GM12873 (cell line): Measurements from ENCODE around the gene ST3GAL4.

Source experiments
- TF ChIP-seq, protein P1 (sequence below): IDR thresholded peaks from 2 replicates; pipeline ENCODE4 v1.5.1; 2012; ENCODE audit warnings: low read depth, mild to moderate bottlenecking, moderate library complexity, low read length, control low read depth; ENCODE audit not compliant: insufficient read depth; ENCODE audit errors: missing control alignments

ST3GAL4 gene, protein sequence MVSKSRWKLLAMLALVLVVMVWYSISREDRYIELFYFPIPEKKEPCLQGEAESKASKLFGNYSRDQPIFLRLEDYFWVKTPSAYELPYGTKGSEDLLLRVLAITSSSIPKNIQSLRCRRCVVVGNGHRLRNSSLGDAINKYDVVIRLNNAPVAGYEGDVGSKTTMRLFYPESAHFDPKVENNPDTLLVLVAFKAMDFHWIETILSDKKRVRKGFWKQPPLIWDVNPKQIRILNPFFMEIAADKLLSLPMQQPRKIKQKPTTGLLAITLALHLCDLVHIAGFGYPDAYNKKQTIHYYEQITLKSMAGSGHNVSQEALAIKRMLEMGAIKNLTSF

GRCh38 chr11:126355324-126355925 is at the start of gene ST3GAL4:
Gene ST3GAL4 (plus strand): TSS chr11:126355686. CDS start chr11:126406156, 50,470 bp downstream.
- TF ChIP-seq, protein P1, sequence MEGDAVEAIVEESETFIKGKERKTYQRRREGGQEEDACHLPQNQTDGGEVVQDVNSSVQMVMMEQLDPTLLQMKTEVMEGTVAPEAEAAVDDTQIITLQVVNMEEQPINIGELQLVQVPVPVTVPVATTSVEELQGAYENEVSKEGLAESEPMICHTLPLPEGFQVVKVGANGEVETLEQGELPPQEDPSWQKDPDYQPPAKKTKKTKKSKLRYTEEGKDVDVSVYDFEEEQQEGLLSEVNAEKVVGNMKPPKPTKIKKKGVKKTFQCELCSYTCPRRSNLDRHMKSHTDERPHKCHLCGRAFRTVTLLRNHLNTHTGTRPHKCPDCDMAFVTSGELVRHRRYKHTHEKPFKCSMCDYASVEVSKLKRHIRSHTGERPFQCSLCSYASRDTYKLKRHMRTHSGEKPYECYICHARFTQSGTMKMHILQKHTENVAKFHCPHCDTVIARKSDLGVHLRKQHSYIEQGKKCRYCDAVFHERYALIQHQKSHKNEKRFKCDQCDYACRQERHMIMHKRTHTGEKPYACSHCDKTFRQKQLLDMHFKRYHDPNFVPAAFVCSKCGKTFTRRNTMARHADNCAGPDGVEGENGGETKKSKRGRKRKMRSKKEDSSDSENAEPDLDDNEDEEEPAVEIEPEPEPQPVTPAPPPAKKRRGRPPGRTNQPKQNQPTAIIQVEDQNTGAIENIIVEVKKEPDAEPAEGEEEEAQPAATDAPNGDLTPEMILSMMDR: no peak

DNA sequence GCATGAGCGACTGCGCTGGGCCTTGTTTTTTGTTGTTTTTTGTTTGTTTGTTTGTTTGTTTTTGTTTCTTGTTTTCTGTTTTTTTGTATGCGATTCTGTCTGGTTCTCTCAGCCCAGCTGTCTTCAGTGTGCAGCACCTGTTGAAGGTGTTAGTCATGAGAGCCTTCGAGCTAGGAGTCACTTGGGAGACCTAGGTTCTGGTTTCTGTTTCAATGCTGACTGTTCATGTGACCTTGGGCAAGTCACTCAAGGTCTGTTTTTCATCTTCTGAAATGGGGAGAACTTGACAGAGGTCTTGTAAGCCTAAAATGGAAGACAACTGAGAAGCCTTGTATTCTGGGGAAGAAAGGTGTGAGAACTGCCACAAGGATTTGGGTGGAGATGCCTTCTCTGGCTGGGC is 49.8 kb upstream of the ST3GAL4 start:
- TF ChIP-seq, protein P1: no peak

DNA sequence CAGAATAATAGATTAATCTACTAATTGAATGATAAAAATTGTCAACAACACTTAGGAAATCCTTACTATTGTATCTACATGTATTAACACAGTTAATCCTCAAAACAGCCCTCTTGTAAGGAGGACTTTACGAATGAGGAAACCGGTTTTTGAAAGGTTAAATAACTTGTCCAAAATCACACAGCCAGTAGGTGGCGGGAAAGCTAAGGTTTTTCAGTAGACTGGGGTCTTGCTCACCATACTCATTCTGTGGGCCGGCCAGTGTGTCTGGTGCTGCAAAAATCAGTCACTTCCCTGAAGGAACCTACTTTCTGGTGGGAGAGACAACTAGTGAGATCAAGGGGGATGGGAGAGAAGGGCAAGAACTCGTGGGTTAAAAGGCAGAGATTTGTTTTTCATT is 47.8 kb upstream of the ST3GAL4 start:
- TF ChIP-seq, protein P1: peak; percentile 41

DNA sequence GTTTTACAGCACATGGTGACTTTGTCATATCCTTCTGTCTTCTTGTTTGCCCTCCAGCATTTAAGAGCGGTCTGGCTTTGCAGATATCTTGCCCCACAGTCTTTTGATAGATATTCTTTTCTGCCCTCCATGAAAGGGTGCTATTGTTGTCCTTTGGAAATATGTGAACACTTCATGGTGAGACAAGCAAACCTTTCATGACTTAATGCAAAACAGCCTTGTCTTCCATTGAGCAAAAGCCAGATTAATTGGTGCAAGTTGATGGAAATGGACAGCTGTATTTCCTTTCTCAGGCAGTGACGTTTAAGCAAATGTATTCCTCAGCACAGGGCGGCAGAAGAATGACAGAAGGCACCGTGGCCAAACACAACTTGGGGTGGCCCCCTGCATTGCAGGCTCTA is 47.2 kb upstream of the ST3GAL4 start:
- TF ChIP-seq, protein P1: no peak

- TF ChIP-seq, protein P1: peak; percentile 96
Measured at GRCh38 chr11:126310200-126310991, 45.1 kb upstream of the ST3GAL4 start.

DNA sequence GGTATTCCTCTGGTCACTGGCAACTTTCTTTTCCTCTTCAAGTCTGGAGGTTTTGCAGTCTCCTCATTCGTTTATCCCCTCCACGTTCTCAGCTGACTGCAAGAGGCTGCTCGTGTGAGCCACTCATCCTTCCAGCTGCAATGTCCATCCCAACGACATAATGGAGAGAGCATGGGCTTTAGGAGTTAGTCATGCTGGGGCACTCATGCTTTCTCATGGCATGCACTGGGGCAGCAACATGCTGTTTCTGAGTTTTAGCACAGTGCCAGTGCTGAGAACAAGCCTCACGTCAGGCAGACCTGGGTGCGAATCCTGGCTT is 44.5 kb upstream of the ST3GAL4 start:
- TF ChIP-seq, protein P1: no peak

- TF ChIP-seq, protein P1: peak; percentile 15
Measured at GRCh38 chr11:126311401-126312291, 43.8 kb upstream of the ST3GAL4 start.
